DOHH2 (cell line): ENCODE data around the gene SMIM17.

ENCODE experiments used
- CTCF ChIP-seq: fragments of 200-600 bp; sonication (generic); IDR thresholded peaks from one replicate; pipeline ENCODE4 v1.5.1; 2014; ENCODE audit warnings: antibody characterized with exemption, mild to moderate bottlenecking, low read depth, low read length; ENCODE audit not compliant: poor library complexity, severe bottlenecking
- EZH2phosphoT487 ChIP-seq: fragments of 200-600 bp; sonication (generic); IDR thresholded peaks from 2 replicates; pipeline ENCODE4 v1.6.1; 2017; ENCODE audit warnings: borderline replicate concordance, mild to moderate bottlenecking, antibody characterized with exemption, low read length, moderate library complexity, mixed read lengths

- TF ChIP-seq CTCF: no peak
- TF ChIP-seq EZH2phosphoT487: no peak
Measured at GRCh38 chr19:56654151-56654550, 11.2 kb downstream of the SMIM17 start.
